PC-9 (cell line): ENCODE measurements around the gene PLEKHG5. TPM values are rescaled to one million over a fixed set of nuclear protein-coding genes. Genes with fewer than 3 reads are reported as not detected.

Experiments
- BruUV-seq: library from RNA; stranded (reverse); fragments of 400-500 nt; replicated peaks from 2 replicates; lab custom pipeline; 2021; lab: Mats Ljungman, UMichigan
- CTCF ChIA-PET: fragments of 300-600 bp; sonication (Branson Sonifier 250); formaldehyde crosslinking; loops from one replicate; lab custom pipeline; 2022; ENCODE audit warnings: antibody characterized with exemption; lab: Charles Lee
- POLR2A ChIA-PET: fragments of 300-600 bp; sonication (Branson Sonifier 250); formaldehyde crosslinking; loops from one replicate; lab custom pipeline; 2022; ENCODE audit warnings: antibody characterized with exemption; ENCODE audit not compliant: unreplicated experiment; lab: Charles Lee
- DNase-seq, 2 experiments: peaks; one replicate each; pipeline versions ENCODE4 v3.0.0 to v3.0.0-alpha.2; 2015 to 2022; ENCODE audit warnings: mixed read lengths in 1 of 2
- H2AFZ ChIP-seq: fragments of 200-600 bp; sonication (generic); 2 replicates; pipeline ENCODE4 v1.8.1; 2017; ENCODE audit warnings: antibody characterized with exemption
- H3F3A ChIP-seq: fragments of 200-600 bp; sonication (generic); 2 replicates; pipeline ENCODE4 v1.8.1; 2017; ENCODE audit warnings: antibody characterized with exemption, mild to moderate bottlenecking, low read depth; ENCODE audit not compliant: insufficient read depth
- H3K27ac ChIP-seq: fragments of 200-600 bp; sonication (generic); 2 replicates; pipeline ENCODE4 v1.6.1; 2016; ENCODE audit warnings: mixed run types
- H3K27me3 ChIP-seq: fragments of 200-600 bp; sonication (generic); 2 replicates; pipeline ENCODE4 v1.6.1; 2016; ENCODE audit warnings: low read depth, mixed run types; ENCODE audit not compliant: insufficient read depth
- H3K36me3 ChIP-seq: fragments of 200-600 bp; sonication (generic); 2 replicates; pipeline ENCODE4 v1.6.1; 2016; ENCODE audit warnings: low read depth, mixed run types
- H3K4me1 ChIP-seq: fragments of 200-600 bp; sonication (generic); replicated peaks from 2 replicates; pipeline ENCODE4 v1.6.1; 2016; ENCODE audit warnings: mixed run types; ENCODE audit not compliant: insufficient read depth
- H3K4me2 ChIP-seq: fragments of 200-600 bp; sonication (generic); 2 replicates; pipeline ENCODE4 v1.6.1; 2017; ENCODE audit warnings: mixed run types
- H3K4me3 ChIP-seq: fragments of 200-600 bp; sonication (generic); 2 replicates; pipeline ENCODE4 v1.6.1; 2016; ENCODE audit warnings: mixed run types
- H3K79me2 ChIP-seq: fragments of 200-600 bp; sonication (generic); 2 replicates; pipeline ENCODE4 v1.6.1; 2017; ENCODE audit warnings: low read depth, mixed run types
- H3K9me2 ChIP-seq: fragments of 200-600 bp; sonication (generic); 2 replicates; pipeline ENCODE4 v1.8.1; 2017; ENCODE audit warnings: mild to moderate bottlenecking; ENCODE audit not compliant: insufficient read depth
- H3K9me3 ChIP-seq: fragments of 200-600 bp; sonication (generic); 2 replicates; pipeline ENCODE4 v1.8.1; 2016; ENCODE audit warnings: low read depth; ENCODE audit not compliant: insufficient read depth
- H4K20me1 ChIP-seq: fragments of 200-600 bp; sonication (generic); 2 replicates; pipeline ENCODE4 v1.8.1; 2017; ENCODE audit not compliant: insufficient read depth
- CTCF ChIP-seq: fragments of 200-600 bp; sonication (generic); conservative IDR thresholded peaks from 2 replicates; pipeline ENCODE4 v1.6.1; 2017; ENCODE audit warnings: mixed run types, antibody characterized with exemption, mild to moderate bottlenecking, moderate library complexity
- EZH2 ChIP-seq: fragments of 200-600 bp; sonication (generic); IDR thresholded peaks from 2 replicates; pipeline ENCODE4 v1.8.0; 2017; ENCODE audit warnings: antibody characterized with exemption, low read depth
- intact Hi-C: fragments of 100-400 bp; cut with micrococcal nuclease; formaldehyde crosslinking; loops from one replicate; pipeline ENCODE4 v1.10.0; 2022; ENCODE audit not compliant: unreplicated experiment
- total RNA-seq: library from RNA; stranded (reverse); gene quantifications from 2 replicates; pipeline ENCODE4 v1.2.3, GENCODE V29; 2021

The PLEKHG5 gene
- total RNA-seq, 1 experiment from 2014 or later = 11.3 TPM

GRCh38 chr1:6441586-6441985 is 49.9 kb downstream of the PLEKHG5 start:
- intact Hi-C loops = no loop called here
- Histone ChIP-seq H3K4me2 (no peak overlapping the region), H2AFZ (no peak overlapping the region), H3K9me2 (no peaks in the 10 kb centered on the region), H3K4me1 (no peaks in the 10 kb centered on the region), H3K36me3 (no peaks in the 10 kb centered on the region), H3K9me3 (no peaks in the 10 kb centered on the region), H3F3A (peaks cover 10% of the 10 kb centered on the region; the same call in 1 of the 2 replicates), H3K27me3 (no peaks in the 10 kb centered on the region), H3K4me3 (no peak overlapping the region), H3K79me2 (no peaks in the 10 kb centered on the region), H3K27ac (no peak overlapping the region), H4K20me1 (no peaks in the 10 kb centered on the region)
- POLR2A ChIA-PET = no interaction called here
- TF ChIP-seq CTCF (no peak), EZH2 (no peak)
- no peak for DNase-seq
- CTCF ChIA-PET = interaction anchor here (0.7 kb wide), 1 partner anchor 39 kb away, joined by 4 read pairs; no protein-coding TSS in a partner anchor
- no TSS peak for BruUV-seq

DNA sequence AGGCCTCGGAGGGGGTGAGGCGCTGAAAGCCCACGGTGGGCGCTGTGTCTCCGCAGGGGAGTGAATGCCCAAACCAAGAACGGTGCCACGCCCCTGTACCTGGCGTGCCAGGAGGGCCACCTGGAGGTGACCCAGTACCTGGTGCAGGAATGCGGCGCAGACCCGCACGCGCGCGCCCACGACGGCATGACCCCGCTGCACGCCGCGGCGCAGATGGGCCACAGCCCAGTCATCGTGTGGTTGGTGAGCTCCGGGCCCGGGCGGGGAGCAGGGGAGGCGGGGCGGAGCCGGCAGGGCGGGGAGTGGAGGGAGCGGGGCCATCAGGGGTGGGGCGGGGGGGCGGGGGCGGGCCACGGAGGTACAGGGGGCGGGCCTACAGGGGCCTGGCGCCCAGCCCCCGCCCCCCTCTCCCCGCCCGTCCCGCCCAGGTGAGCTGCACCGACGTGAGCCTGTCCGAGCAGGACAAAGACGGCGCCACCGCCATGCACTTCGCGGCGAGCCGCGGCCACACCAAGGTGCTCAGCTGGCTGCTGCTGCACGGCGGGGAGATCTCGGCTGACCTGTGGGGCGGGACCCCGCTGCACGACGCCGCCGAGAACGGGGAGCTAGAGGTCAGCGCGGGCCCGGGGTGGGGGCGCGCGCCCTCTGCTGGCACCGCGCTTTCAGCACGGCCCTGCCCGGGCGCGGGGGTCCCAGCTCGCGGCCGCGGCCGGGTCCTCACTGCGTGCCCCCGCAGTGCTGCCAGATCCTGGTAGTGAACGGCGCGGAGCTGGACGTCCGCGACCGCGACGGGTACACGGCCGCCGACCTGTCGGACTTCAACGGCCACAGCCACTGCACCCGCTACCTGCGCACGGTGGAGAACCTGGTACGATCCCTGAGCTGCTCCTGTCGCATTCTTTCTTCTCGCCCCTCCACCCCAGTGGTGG is 51.0 kb downstream of the PLEKHG5 start:
- CTCF ChIA-PET = interaction anchor here (0.6 to 1.4 kb wide), 12 partner anchors 17 to 599 kb away, joined by 3 to 9 read pairs (median 3); no protein-coding TSS in a partner anchor
- intact Hi-C loops = no loop called here
- Histone ChIP-seq H3K27ac (no peak overlapping the region), H3K79me2 (no peaks in the 10 kb centered on the region), H2AFZ (no peak overlapping the region), H3K4me2 (no peak overlapping the region), H4K20me1 (no peaks in the 10 kb centered on the region), H3K27me3 (no peaks in the 10 kb centered on the region), H3F3A (peaks cover 10% of the 10 kb centered on the region; the same call in 1 of the 2 replicates), H3K4me3 (no peak overlapping the region), H3K4me1 (no peaks in the 10 kb centered on the region), H3K9me2 (no peaks in the 10 kb centered on the region), H3K9me3 (no peaks in the 10 kb centered on the region), H3K36me3 (no peaks in the 10 kb centered on the region)
- no TSS peak for BruUV-seq
- POLR2A ChIA-PET = interaction anchor here (0.7 kb wide), 3 partner anchors 58 to 235 kb away, joined by 3 to 12 read pairs (median 3); no protein-coding TSS in a partner anchor
- peak in 1 of 2 experiments; percentile 81 for DNase-seq
- TF ChIP-seq CTCF (no peak), EZH2 (no peak)

- intact Hi-C loops = loop anchor here (1.0 to 2.0 kb wide), 4 partner anchors 33 to 191 kb away; no protein-coding TSS in a partner anchor
- H3F3A ChIP-seq = peaks cover 10% of the 10 kb centered on the region; the same call in 1 of the 2 replicates
- no peak overlapping the region for H3K4me2 ChIP-seq
- H3K9me3 ChIP-seq = no peaks in the 10 kb centered on the region
- H3K27me3 ChIP-seq = no peaks in the 10 kb centered on the region
- H3K4me1 ChIP-seq = no peaks in the 10 kb centered on the region
- no peaks in the 10 kb centered on the region for H3K9me2 ChIP-seq
- no peak overlapping the region for H3K4me3 ChIP-seq
- DNase-seq = peak; percentile 52 to 76
- no peaks in the 10 kb centered on the region for H3K36me3 ChIP-seq
- no peaks in the 10 kb centered on the region for H3K79me2 ChIP-seq
- H4K20me1 ChIP-seq = no peaks in the 10 kb centered on the region
- no peak overlapping the region for H3K27ac ChIP-seq
- CTCF ChIA-PET = interaction anchor here (0.5 to 2.5 kb wide), 6 partner anchors 13 to 193 kb away, joined by 3 to 18 read pairs (median 4); partner anchors contain the start of genes ACOT7 and ESPN
- POLR2A ChIA-PET = no interaction called here
- no TSS peak for BruUV-seq
- H2AFZ ChIP-seq = no peak overlapping the region
- no peak for TF ChIP-seq EZH2
- peak; percentile 89 for TF ChIP-seq CTCF
These were observed 53.4 kb downstream of the PLEKHG5 start for GRCh38 chr1:6438047-6438525.
